PC-9 (cell line): ENCODE results near the gene TPRN. TPM values are rescaled to one million over a fixed set of nuclear protein-coding genes. Genes with fewer than 3 reads are reported as not detected.

ENCODE experiments used
- BruUV-seq: library from RNA; stranded (reverse); fragments of 400-500 nt; replicated peaks from 2 replicates; lab custom pipeline; 2021; lab: Mats Ljungman, UMichigan
- CTCF ChIA-PET: fragments of 300-600 bp; sonication (Branson Sonifier 250); formaldehyde crosslinking; loops from one replicate; lab custom pipeline; 2022; ENCODE audit warnings: antibody characterized with exemption; lab: Charles Lee
- POLR2A ChIA-PET: fragments of 300-600 bp; sonication (Branson Sonifier 250); formaldehyde crosslinking; loops from one replicate; lab custom pipeline; 2022; ENCODE audit warnings: antibody characterized with exemption; ENCODE audit not compliant: unreplicated experiment; lab: Charles Lee
- DNase-seq, 2 experiments: peaks; one replicate each; pipeline versions ENCODE4 v3.0.0 to v3.0.0-alpha.2; 2015 to 2022; ENCODE audit warnings: mixed read lengths in 1 of 2
- H2AFZ ChIP-seq: fragments of 200-600 bp; sonication (generic); 2 replicates; pipeline ENCODE4 v1.8.1; 2017; ENCODE audit warnings: antibody characterized with exemption
- H3F3A ChIP-seq: fragments of 200-600 bp; sonication (generic); 2 replicates; pipeline ENCODE4 v1.8.1; 2017; ENCODE audit warnings: antibody characterized with exemption, mild to moderate bottlenecking, low read depth; ENCODE audit not compliant: insufficient read depth
- H3K27ac ChIP-seq: fragments of 200-600 bp; sonication (generic); 2 replicates; pipeline ENCODE4 v1.6.1; 2016; ENCODE audit warnings: mixed run types
- H3K27me3 ChIP-seq: fragments of 200-600 bp; sonication (generic); 2 replicates; pipeline ENCODE4 v1.6.1; 2016; ENCODE audit warnings: low read depth, mixed run types; ENCODE audit not compliant: insufficient read depth
- H3K36me3 ChIP-seq: fragments of 200-600 bp; sonication (generic); 2 replicates; pipeline ENCODE4 v1.6.1; 2016; ENCODE audit warnings: low read depth, mixed run types
- H3K4me1 ChIP-seq: fragments of 200-600 bp; sonication (generic); replicated peaks from 2 replicates; pipeline ENCODE4 v1.6.1; 2016; ENCODE audit warnings: mixed run types; ENCODE audit not compliant: insufficient read depth
- H3K4me2 ChIP-seq: fragments of 200-600 bp; sonication (generic); 2 replicates; pipeline ENCODE4 v1.6.1; 2017; ENCODE audit warnings: mixed run types
- H3K4me3 ChIP-seq: fragments of 200-600 bp; sonication (generic); 2 replicates; pipeline ENCODE4 v1.6.1; 2016; ENCODE audit warnings: mixed run types
- H3K79me2 ChIP-seq: fragments of 200-600 bp; sonication (generic); 2 replicates; pipeline ENCODE4 v1.6.1; 2017; ENCODE audit warnings: low read depth, mixed run types
- H3K9me2 ChIP-seq: fragments of 200-600 bp; sonication (generic); 2 replicates; pipeline ENCODE4 v1.8.1; 2017; ENCODE audit warnings: mild to moderate bottlenecking; ENCODE audit not compliant: insufficient read depth
- H3K9me3 ChIP-seq: fragments of 200-600 bp; sonication (generic); 2 replicates; pipeline ENCODE4 v1.8.1; 2016; ENCODE audit warnings: low read depth; ENCODE audit not compliant: insufficient read depth
- H4K20me1 ChIP-seq: fragments of 200-600 bp; sonication (generic); 2 replicates; pipeline ENCODE4 v1.8.1; 2017; ENCODE audit not compliant: insufficient read depth
- EZH2 ChIP-seq: fragments of 200-600 bp; sonication (generic); IDR thresholded peaks from 2 replicates; pipeline ENCODE4 v1.8.0; 2017; ENCODE audit warnings: antibody characterized with exemption, low read depth
- intact Hi-C: fragments of 100-400 bp; cut with micrococcal nuclease; formaldehyde crosslinking; loops from one replicate; pipeline ENCODE4 v1.10.0; 2022; ENCODE audit not compliant: unreplicated experiment
- total RNA-seq: library from RNA; stranded (reverse); gene quantifications from 2 replicates; pipeline ENCODE4 v1.2.3, GENCODE V29; 2021
- TF ChIP-seq, protein P1 (sequence below): fragments of 200-600 bp; sonication (generic); conservative IDR thresholded peaks from 2 replicates; pipeline ENCODE4 v1.6.1; 2017; ENCODE audit warnings: mixed run types, antibody characterized with exemption, mild to moderate bottlenecking, moderate library complexity

Gene TPRN
- total RNA-seq, 1 experiment from 2014 or later: 61.8 TPM

DNA sequence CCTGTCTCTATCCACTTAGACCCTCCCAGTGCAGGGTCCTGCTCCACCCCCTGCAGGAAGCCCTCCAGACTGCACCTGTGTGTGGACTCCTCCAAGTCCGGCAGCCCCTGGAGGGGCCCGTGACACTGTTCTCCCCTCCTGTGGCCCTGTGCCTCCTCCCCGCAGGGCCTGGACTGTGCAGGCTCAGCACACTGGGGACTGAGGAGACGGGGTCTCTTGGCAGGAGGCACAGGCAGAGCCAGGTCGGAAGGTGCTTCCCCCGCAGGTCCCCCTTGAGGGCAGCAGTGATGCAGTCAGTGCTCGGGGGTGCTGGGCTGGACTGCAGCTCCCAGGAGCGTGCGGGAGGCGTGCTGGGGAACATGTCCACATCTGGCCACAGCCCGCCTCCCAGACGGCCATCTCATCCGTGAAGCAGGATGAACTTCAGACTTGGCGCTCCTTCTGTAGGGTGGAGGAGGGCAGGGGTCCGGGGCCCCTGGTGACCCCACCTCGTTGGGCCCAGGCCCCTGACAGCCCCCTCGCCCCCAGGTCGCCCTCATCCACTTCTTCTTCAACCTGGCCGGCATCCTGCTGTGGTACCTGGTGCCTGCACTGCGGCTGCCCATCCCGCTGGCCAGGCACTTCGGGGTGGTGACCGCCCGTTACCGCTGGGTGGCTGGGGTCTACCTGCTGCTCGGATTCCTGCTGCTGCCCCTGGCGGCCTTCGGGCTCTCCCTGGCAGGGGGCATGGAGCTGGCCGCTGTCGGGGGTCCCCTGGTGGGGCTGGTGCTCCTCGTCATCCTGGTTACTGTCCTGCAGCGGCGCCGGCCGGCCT is 35.1 kb upstream of the TPRN start:
- ChIA-PET POLR2A (interaction anchor here (0.6 to 0.8 kb wide), 2 partner anchors 12 to 106 kb away, joined by 3 to 7 read pairs; no protein-coding TSS in a partner anchor), CTCF (interaction anchor here (0.6 to 1.8 kb wide), 7 partner anchors 21 to 189 kb away, joined by 3 to 10 read pairs (median 6); partner anchors contain the start of gene TOR4A)
- no peak for DNase-seq
- no peaks in the 10 kb centered on the region for H3K9me2 ChIP-seq
- peaks cover 25% of the 10 kb centered on the region for H3K4me1 ChIP-seq
- no peak overlapping the region for H3K4me3 ChIP-seq
- no peaks in the 10 kb centered on the region for H3K36me3 ChIP-seq
- intact Hi-C loops: no loop called here
- BruUV-seq: no TSS peak
- peaks cover 30% of the 10 kb centered on the region for H3K79me2 ChIP-seq
- H3K4me2 ChIP-seq: no peak overlapping the region
- no peaks in the 10 kb centered on the region for H3K9me3 ChIP-seq
- TF ChIP-seq, protein P1, sequence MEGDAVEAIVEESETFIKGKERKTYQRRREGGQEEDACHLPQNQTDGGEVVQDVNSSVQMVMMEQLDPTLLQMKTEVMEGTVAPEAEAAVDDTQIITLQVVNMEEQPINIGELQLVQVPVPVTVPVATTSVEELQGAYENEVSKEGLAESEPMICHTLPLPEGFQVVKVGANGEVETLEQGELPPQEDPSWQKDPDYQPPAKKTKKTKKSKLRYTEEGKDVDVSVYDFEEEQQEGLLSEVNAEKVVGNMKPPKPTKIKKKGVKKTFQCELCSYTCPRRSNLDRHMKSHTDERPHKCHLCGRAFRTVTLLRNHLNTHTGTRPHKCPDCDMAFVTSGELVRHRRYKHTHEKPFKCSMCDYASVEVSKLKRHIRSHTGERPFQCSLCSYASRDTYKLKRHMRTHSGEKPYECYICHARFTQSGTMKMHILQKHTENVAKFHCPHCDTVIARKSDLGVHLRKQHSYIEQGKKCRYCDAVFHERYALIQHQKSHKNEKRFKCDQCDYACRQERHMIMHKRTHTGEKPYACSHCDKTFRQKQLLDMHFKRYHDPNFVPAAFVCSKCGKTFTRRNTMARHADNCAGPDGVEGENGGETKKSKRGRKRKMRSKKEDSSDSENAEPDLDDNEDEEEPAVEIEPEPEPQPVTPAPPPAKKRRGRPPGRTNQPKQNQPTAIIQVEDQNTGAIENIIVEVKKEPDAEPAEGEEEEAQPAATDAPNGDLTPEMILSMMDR: no peak
- TF ChIP-seq EZH2: no peak
- H3F3A ChIP-seq: peaks cover 8% of the 10 kb centered on the region
- no peak overlapping the region for H2AFZ ChIP-seq
- H3K27ac ChIP-seq: no peak overlapping the region
- H4K20me1 ChIP-seq: no peaks in the 10 kb centered on the region; the same call in 1 of the 2 replicates
- H3K27me3 ChIP-seq: no peaks in the 10 kb centered on the region

DNA sequence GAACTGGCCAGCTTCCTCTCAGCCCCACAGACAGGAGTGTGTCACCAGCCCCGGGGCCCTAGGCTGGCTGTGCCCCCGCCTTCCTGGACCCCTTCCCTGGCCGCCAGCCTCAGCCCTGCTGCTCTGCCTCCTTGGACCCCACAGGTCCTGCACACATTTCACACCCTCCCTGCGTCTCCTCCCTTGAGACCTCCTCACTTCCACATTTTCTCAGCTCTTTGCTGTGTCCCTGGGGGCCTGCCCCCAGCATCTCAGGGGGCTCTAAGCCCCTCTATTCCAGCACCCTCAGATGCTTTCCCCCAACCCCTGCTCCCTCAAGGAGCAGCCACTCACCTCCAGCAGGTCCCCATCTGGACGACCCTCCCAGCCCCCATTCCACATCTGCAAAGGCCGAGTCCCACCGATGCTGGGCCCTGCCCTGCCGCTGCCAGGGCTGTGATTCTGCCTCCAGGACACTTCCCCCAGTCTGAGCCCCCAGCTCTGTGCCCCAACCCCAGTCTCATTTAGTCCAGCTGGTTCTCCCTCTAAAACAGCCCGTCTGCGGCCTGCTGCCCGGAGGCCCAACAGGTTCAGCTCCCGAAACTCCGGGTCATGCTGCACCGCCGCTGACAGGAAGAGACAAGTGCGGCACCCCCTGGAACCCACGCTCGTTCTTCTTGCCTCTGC is 34.4 kb upstream of the TPRN start:
- H3K4me3 ChIP-seq: no peak overlapping the region
- no peaks in the 10 kb centered on the region for H3K36me3 ChIP-seq
- no peaks in the 10 kb centered on the region for H3K27me3 ChIP-seq
- no peak overlapping the region for H2AFZ ChIP-seq
- ChIA-PET POLR2A (no interaction called here), CTCF (interaction anchor here (0.7 kb wide), 1 partner anchor 109 kb away, joined by 4 read pairs; no protein-coding TSS in a partner anchor)
- no peak overlapping the region for H3K4me2 ChIP-seq
- peaks cover 25% of the 10 kb centered on the region for H3K4me1 ChIP-seq
- no TSS peak for BruUV-seq
- H3F3A ChIP-seq: peaks cover 2% of the 10 kb centered on the region
- H3K79me2 ChIP-seq: peaks cover 28% of the 10 kb centered on the region
- intact Hi-C loops: no loop called here
- H3K9me3 ChIP-seq: no peaks in the 10 kb centered on the region
- no peak for DNase-seq
- H3K27ac ChIP-seq: no peak overlapping the region
- no peak for TF ChIP-seq EZH2
- TF ChIP-seq, protein P1: no peak
- no peaks in the 10 kb centered on the region; the same call in 1 of the 2 replicates for H4K20me1 ChIP-seq
- no peaks in the 10 kb centered on the region for H3K9me2 ChIP-seq

DNA sequence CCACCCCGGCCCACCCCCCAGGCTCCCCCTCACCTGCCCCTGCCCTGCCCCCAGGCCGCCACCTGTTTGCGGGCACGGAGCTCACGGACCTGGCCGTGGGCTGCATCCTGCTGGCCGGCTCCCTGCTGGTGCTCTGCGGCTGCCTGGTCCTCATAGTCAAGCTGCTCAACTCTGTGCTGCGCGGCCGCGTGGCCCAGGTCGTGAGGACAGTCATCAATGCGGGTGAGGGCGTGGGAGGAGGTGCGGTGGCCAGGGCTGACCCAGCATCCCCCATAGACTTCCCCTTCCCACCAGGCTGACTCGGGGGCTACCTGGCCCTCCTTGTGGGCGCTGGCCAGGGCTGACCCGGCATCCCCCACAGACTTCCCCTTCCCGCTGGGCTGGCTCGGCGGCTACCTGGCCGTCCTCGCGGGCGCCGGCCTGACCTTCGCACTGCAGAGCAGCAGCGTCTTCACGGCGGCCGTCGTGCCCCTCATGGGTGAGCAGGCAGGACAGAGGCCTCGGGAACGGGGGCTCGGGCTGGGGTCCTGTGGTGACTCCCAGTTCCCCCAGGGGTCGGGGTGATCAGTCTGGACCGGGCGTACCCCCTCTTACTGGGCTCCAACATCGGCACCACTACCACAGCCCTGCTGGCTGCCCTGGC is 33.6 kb upstream of the TPRN start:
- intact Hi-C loops: no loop called here
- H3K9me2 ChIP-seq: no peaks in the 10 kb centered on the region
- ChIA-PET CTCF (interaction anchor here (0.7 kb wide), 1 partner anchor 108 kb away, joined by 4 read pairs; no protein-coding TSS in a partner anchor), POLR2A (no interaction called here)
- no peaks in the 10 kb centered on the region for H3K36me3 ChIP-seq
- H3K4me3 ChIP-seq: no peak overlapping the region
- TF ChIP-seq, protein P1: no peak
- no peak for TF ChIP-seq EZH2
- peaks cover 19% of the 10 kb centered on the region for H3K4me1 ChIP-seq
- no TSS peak for BruUV-seq
- H3K4me2 ChIP-seq: no peak overlapping the region
- H3K9me3 ChIP-seq: no peaks in the 10 kb centered on the region
- no peaks in the 10 kb centered on the region for H3K27me3 ChIP-seq
- no peak overlapping the region for H3K27ac ChIP-seq
- peaks cover 21% of the 10 kb centered on the region for H3K79me2 ChIP-seq
- no peaks in the 10 kb centered on the region; the same call in 1 of the 2 replicates for H4K20me1 ChIP-seq
- DNase-seq: no peak
- H2AFZ ChIP-seq: no peak overlapping the region
- H3F3A ChIP-seq: no peaks in the 10 kb centered on the region
